ENCODE measurements around the gene UCK2.
"Not testable (repeated sequence)": the region's sequence is repeated elsewhere in the genome, so short reads cannot be mapped to it uniquely, and the experiment has no call there.

UCK2 gene

DNA sequence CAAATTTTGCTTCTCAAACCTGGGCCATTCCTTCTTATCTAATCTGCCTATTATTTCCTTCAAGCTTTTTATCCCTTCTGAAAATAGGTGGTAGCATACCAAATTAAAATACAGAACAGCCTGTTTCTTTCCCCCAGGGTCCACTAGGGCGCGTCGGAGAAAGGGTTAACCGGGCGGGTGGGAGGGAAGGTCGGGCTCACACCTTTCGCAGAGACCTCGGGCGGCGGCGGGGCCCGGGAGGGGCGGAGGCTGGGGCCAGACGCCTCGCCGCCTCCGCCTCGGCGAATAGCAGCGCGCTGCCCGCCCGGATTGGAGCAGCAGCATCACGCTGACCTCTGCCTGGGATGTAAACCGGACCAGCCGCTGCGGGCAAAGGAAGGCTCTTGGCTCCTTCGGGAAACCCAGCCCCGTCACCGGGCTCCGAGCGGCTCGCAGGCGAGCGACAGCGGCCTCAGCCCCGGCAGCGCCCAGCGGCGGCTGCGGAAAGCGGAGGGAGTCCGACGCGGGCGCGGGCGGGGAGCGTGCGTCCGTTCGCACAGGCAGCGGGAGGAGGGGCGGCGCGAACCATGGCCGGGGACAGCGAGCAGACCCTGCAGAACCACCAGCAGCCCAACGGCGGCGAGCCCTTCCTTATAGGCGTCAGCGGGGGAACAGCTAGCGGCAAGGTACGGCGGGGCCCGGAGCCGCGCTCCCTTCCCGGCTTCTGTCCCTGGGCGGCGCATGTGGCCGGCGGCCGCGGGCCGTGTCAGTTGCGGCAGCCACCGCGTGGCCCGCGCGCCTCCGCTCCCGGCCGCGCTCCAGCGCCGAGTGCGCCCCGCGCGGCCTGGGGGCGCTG, at the start of gene UCK2:
Gene UCK2 (plus strand): TSS at position 347 of the 835 bp plus-strand sequence. CDS start 220 bp downstream, at position 567.
- in situ Hi-C loops (cut with MboI; ENCODE audit: low sequenced_read_pairs): no loop called here

DNA sequence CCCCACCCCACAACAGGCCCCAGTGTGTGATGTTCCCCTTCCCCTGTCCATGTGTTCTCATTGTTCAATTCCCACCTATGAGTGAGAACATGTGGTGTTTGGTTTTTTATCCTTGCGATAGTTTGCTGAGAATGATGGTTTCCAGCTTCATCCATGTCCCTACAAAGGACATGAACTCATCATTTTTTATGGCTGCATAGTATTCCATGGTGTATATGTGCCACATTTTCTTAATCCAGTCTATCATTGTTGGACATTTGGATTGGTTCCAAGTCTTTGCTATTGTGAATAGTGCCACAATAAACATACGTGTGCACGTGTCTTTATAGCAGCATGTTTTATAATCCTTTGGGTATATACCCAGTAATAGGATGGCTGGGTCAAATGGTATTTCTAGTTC, 49.2 kb upstream of the UCK2 start:
- in situ Hi-C loops (cut with MboI; ENCODE audit: low sequenced_read_pairs): not testable (repeated sequence)

- in situ Hi-C loops (cut with MboI; ENCODE audit: low sequenced_read_pairs): not testable (repeated sequence)
Observed at GRCh38 chr1:165783519-165783918, 43.9 kb upstream of the UCK2 start.

DNA sequence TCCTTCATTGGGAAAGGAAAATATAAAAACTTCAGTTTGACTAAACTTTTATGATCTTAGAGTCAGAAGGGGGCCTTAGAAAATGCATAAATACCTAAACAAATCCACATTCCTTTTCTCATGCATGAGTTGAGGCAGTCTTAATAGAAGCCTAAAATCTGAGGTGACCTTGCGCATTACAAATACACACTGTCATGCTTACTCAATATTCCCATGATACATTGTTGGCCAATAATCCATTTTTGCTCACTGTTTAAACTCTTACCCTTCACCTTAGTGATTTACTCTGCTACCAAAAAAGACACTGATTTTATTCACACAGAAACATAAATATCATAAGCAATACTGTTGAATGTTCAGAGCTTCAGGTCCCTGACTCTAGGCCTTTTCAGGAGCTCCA, 39.7 kb upstream of the UCK2 start:
- in situ Hi-C loops (cut with MboI; ENCODE audit: low sequenced_read_pairs): no loop called here

- in situ Hi-C loops (cut with MboI; ENCODE audit: low sequenced_read_pairs): no loop called here
Observed at GRCh38 chr1:165793951-165794350, 33.5 kb upstream of the UCK2 start.

- in situ Hi-C loops (cut with MboI; ENCODE audit: low sequenced_read_pairs): no loop called here
Observed at GRCh38 chr1:165795894-165796293, 31.5 kb upstream of the UCK2 start.

DNA sequence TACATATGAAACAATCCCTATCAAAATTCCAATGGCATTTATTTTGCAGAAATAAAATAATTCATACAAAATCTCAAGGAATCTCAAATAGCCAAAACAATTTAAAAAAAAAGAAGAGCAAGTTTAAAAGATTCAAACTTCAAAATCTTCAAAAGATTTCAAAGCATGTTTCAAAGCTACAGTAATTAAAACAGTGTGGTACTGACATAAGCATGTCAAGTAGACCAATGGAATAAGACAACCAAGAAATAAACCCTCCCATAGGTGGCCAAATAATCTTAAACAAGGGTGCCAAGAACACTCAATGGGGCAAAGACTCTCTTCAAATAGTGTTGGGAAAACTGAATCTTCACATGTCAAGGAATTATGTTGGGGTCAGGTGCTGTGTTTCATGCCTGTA, 28.0 kb upstream of the UCK2 start:
- in situ Hi-C loops (cut with MboI; ENCODE audit: low sequenced_read_pairs): no loop called here

- in situ Hi-C loops (cut with MboI; ENCODE audit: low sequenced_read_pairs): not testable (repeated sequence)
Observed at GRCh38 chr1:165804513-165804912, 22.9 kb upstream of the UCK2 start.

DNA sequence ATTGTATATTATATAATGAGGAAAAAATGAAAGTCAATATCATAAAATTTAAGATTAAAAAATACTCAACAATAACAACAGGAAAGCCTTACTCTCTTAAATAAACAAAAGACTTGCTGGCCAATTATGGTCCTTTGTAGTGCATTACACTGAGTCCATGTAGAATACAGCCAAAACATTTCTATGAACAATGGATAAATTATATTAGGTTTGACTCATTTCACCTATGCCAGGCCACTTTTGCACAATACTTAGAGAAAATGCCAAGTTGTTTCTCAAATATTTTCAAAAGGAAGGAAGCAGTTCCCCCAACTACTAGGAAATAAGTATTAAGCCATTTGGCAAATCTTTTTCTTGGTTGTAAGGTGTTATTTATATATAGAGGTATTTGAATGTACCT, 19.8 kb upstream of the UCK2 start:
- in situ Hi-C loops (cut with MboI; ENCODE audit: low sequenced_read_pairs): no loop called here

DNA sequence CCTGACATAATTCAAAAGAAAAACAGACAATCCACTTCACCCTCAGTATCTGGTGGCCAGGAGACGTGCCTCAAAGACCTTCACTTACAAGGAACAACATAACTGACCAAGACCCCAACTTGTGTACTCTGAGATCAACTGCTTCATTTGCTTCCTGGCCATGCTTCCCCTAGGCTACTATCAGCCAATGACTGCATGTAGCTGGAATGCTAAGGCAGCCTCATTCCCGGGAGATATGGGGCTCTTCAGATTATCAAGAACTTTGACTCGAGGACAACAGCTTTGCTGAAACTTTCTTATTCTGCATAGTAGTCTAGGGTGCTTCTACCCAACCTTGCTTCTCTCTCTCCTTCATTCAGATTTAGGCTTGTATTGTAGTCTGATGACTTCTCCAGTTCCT, 11.7 kb upstream of the UCK2 start:
- in situ Hi-C loops (cut with MboI; ENCODE audit: low sequenced_read_pairs): no loop called here

DNA sequence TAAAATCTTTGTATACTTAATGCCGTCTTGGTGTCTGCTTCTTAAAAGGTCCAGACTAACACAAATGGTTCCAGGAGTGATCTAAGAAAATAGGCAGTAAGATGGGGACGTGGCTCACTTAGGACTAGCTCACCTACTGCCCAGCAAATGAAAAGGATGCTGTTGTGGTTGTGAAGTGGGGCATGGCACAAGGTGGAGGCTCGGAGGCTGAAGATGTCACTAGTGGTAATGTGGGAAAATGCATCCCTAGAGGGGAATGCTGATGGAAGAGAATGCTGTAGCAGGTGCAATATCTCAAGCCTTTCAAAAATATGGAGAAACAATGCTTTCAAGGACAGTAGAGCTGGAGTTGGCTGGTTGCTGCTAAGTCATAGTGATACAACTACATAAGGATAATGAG, 11.3 kb upstream of the UCK2 start:
- in situ Hi-C loops (cut with MboI; ENCODE audit: low sequenced_read_pairs): no loop called here

DNA sequence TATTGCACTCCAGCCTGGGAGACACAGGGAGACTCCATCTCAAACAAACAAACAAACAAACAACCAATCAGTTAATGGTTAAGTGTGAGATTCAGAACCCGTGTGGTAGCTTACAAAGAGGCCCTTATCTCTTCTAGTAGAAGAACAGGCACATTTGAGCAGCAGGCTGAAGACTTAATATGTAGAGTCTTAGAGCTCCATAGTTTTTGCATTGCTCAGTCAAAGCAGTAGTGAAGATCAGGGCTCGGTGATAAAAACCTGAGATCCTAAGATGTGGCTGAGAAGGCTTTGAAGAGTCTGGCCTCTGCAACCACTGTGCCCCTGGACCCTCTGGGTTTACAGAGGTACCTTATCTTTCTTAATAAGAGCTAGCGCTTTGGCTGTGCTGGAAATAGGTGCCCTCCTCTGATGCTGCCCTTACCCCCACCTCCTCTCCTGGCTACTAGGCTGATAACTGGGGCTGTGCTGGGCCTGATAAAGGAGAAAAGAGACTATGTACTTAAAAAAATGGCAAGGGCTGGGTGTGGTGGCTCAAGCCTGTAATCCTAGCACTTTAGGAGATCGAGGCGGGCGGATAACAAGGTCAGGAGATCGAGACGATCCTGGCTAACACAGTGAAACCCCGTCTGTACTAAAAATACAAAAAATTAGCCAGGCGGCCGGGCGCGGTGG, 10.5 kb upstream of the UCK2 start:
- in situ Hi-C loops (cut with MboI; ENCODE audit: low sequenced_read_pairs): no loop called here

- in situ Hi-C loops (cut with MboI; ENCODE audit: low sequenced_read_pairs): no loop called here
Observed at GRCh38 chr1:165823552-165824268, 3.7 kb upstream of the UCK2 start.

- in situ Hi-C loops (cut with MboI; ENCODE audit: low sequenced_read_pairs): no loop called here
Observed at GRCh38 chr1:165824269-165824643, 3.2 kb upstream of the UCK2 start.

- in situ Hi-C loops (cut with MboI; ENCODE audit: low sequenced_read_pairs): no loop called here
Observed at GRCh38 chr1:165826565-165827267, 698 bp upstream of the UCK2 start.

- in situ Hi-C loops (cut with MboI; ENCODE audit: low sequenced_read_pairs): no loop called here
Observed at GRCh38 chr1:165828103-165828668, 772 bp downstream of the UCK2 start.

DNA sequence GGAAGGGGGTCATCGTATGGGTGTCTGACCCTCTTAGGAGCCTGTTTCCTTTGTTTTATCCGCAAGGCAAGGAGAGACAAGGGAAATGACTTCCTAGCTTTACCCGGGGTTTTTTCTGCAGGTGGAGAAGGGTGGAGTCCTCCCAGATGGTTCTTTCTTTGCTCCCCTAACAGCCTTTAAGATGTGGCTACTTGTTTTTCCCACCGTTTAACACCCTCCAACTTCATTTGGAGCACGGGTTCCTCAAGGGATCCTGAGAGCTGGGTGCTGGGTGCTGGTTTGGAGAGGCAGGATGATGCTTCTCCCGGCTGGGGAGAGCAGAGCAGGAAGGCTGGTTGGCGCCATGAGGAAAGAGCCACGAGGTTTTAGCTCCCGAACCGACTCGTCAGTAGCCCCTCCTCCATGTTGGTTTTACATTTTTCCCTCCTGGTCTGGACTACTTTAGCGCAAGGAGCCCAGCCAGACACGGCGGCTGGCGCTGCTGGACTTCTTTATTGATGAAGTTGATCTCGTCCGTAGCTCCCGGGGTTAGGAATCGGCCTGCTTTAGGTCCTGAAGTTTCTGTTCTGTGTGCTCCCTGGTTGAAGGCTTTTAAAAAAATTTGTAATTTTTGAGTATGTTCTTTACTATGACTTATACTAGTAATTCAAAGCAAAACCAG, 1.4 kb downstream of the UCK2 start:
- in situ Hi-C loops (cut with MboI; ENCODE audit: low sequenced_read_pairs): no loop called here

GRCh38 chr1:165829888-165830287, 2.5 kb downstream of the UCK2 start:
- in situ Hi-C loops (cut with MboI; ENCODE audit: low sequenced_read_pairs): no loop called here

- in situ Hi-C loops (cut with MboI; ENCODE audit: low sequenced_read_pairs): no loop called here
Observed at GRCh38 chr1:165831146-165831545, 3.7 kb downstream of the UCK2 start.

DNA sequence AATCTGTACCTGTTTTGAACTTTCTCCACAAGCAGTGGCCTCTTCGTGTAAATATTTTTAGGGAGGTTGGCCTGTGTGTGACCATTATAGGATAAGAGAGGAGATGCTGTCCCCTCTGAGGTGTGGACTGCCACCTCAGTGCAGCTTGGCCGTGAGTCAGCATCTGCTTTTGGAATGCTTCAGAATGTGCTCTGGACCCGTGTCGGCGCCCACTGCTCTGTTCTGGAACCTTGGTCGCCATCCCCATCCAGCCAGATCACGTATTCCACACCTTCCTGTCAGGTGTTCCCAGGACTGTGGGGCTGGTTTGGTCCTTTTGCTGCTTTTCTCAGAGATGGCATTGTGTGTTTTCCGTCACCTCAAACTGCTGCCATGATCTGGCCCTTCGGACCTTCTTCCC, 5.5 kb downstream of the UCK2 start:
- in situ Hi-C loops (cut with MboI; ENCODE audit: low sequenced_read_pairs): no loop called here

All from HL-60/S4 (cell line).